SK-N-SH treated with all-trans-retinoic acid at 6 μM for 48 hours (cell line): Measurements from ENCODE around the gene SLC35F3.

Experiments used
- ESRRG ChIP-seq: fragments of 250-450 bp; sonication (Bioruptor Pico); IDR thresholded peaks from 2 replicates; pipeline ENCODE4 v1.6.1; 2021; ENCODE audit warnings: mild to moderate bottlenecking
- SNAI2 ChIP-seq: fragments of 250-450 bp; sonication (Bioruptor Pico); IDR thresholded peaks from 2 replicates; pipeline ENCODE4 v1.5.0; 2020; ENCODE audit warnings: mild to moderate bottlenecking, moderate library complexity
- ZFP30 ChIP-seq: fragments of 450-650 bp; formaldehyde crosslinking; IDR thresholded peaks from 2 replicates; pipeline ENCODE4 v1.5.0; 2022; ENCODE audit warnings: mild to moderate bottlenecking, moderate library complexity
- ZNF565 ChIP-seq: fragments of 450-650 bp; formaldehyde crosslinking; conservative IDR thresholded peaks from 2 replicates; pipeline ENCODE4 v1.5.0; 2020; ENCODE audit warnings: low read depth, mild to moderate bottlenecking, moderate library complexity

GRCh38 chr1:234009668-234010067, 105.2 kb downstream of the SLC35F3 start:
- TF ChIP-seq ZFP30 (CRISPR knock-in tag): no peak
- TF ChIP-seq ESRRG (CRISPR knock-in tag): no peak
- no peak for TF ChIP-seq ZNF565 (CRISPR knock-in tag)
- TF ChIP-seq SNAI2: no peak
